HepG2 (cell line): ENCODE results near the gene FAM72D.
"Not testable (repeated sequence)": the region's sequence is repeated elsewhere in the genome, so short reads cannot be mapped to it uniquely, and the experiment has no call there.

Source experiments
- BCL6 ChIP-seq: IDR thresholded peaks from 2 replicates; pipeline ENCODE4 v1.6.1; 2016; ENCODE audit warnings: missing genetic modification reagents, missing compliant biosample characterization
- ETV6 ChIP-seq: sonication (generic); formaldehyde crosslinking; conservative IDR thresholded peaks from 2 replicates; pipeline ENCODE4 v1.4.0; 2020; ENCODE audit warnings: missing genetic modification reagents
- GTF3A ChIP-seq: sonication (generic); formaldehyde crosslinking; conservative IDR thresholded peaks from 2 replicates; pipeline ENCODE4 v1.4.0; 2020; ENCODE audit warnings: mild to moderate bottlenecking, missing genetic modification reagents
- RXRA ChIP-seq: sonication (generic); formaldehyde crosslinking; IDR thresholded peaks from 2 replicates; pipeline ENCODE4 v1.5.1; 2020; ENCODE audit warnings: missing genetic modification reagents
- ZNF232 ChIP-seq: sonication (generic); formaldehyde crosslinking; IDR thresholded peaks from 2 replicates; pipeline ENCODE4 v1.4.0; 2020; ENCODE audit warnings: missing genetic modification reagents, borderline replicate concordance
- TF ChIP-seq, protein P1 (sequence below): sonication (generic); formaldehyde crosslinking; IDR thresholded peaks from 2 replicates; pipeline ENCODE4 v1.4.0; 2020; ENCODE audit warnings: missing genetic modification reagents, borderline replicate concordance
- TF ChIP-seq, protein P2 (sequence below): sonication (generic); formaldehyde crosslinking; IDR thresholded peaks from 2 replicates; pipeline ENCODE4 v1.4.0; 2020; ENCODE audit warnings: mild to moderate bottlenecking, missing genetic modification reagents

DNA sequence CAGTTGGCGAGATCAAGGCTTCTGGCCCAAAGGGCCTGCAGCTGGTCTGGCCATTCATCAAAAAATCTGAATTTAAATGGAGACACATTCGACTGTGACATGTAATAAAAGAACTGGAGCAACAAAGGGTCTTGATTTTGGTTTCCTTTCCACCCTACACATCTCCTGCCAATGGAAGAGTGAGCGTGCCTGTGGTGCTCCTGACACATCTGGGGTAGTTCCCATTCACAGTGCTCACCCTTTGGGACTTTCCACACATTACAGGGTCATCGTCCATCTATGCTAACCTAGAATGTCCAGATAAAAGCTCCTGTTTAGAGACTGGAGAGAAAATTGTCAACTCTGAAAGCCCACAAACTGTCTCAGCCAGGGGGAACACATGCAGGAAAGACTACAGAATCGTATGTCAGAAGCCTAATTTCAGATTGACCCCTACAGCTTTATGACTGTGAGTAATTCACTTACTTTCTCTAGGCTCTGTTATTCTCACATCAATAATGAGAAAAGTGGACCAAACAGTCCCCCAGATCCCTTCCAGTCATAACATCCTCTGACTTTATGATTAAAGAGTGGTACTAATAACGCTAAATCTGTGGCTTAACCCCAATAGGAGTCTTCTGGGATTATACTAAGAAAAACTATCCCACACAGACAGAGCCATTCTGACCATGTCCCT, 47.5 kb upstream of the FAM72D start:
- not testable (repeated sequence) for TF ChIP-seq RXRA; ETV6 (CRISPR knock-in tag); ZNF232; BCL6 (CRISPR knock-in tag); GTF3A (CRISPR knock-in tag)
- TF ChIP-seq, protein P1, sequence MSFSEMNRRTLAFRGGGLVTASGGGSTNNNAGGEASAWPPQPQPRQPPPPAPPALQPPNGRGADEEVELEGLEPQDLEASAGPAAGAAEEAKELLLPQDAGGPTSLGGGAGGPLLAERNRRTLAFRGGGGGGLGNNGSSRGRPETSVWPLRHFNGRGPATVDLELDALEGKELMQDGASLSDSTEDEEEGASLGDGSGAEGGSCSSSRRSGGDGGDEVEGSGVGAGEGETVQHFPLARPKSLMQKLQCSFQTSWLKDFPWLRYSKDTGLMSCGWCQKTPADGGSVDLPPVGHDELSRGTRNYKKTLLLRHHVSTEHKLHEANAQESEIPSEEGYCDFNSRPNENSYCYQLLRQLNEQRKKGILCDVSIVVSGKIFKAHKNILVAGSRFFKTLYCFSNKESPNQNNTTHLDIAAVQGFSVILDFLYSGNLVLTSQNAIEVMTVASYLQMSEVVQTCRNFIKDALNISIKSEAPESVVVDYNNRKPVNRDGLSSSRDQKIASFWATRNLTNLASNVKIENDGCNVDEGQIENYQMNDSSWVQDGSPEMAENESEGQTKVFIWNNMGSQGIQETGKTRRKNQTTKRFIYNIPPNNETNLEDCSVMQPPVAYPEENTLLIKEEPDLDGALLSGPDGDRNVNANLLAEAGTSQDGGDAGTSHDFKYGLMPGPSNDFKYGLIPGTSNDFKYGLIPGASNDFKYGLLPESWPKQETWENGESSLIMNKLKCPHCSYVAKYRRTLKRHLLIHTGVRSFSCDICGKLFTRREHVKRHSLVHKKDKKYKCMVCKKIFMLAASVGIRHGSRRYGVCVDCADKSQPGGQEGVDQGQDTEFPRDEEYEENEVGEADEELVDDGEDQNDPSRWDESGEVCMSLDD (CRISPR knock-in tag): not testable (repeated sequence)
- TF ChIP-seq, protein P2, sequence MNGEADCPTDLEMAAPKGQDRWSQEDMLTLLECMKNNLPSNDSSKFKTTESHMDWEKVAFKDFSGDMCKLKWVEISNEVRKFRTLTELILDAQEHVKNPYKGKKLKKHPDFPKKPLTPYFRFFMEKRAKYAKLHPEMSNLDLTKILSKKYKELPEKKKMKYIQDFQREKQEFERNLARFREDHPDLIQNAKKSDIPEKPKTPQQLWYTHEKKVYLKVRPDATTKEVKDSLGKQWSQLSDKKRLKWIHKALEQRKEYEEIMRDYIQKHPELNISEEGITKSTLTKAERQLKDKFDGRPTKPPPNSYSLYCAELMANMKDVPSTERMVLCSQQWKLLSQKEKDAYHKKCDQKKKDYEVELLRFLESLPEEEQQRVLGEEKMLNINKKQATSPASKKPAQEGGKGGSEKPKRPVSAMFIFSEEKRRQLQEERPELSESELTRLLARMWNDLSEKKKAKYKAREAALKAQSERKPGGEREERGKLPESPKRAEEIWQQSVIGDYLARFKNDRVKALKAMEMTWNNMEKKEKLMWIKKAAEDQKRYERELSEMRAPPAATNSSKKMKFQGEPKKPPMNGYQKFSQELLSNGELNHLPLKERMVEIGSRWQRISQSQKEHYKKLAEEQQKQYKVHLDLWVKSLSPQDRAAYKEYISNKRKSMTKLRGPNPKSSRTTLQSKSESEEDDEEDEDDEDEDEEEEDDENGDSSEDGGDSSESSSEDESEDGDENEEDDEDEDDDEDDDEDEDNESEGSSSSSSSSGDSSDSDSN (CRISPR knock-in tag): not testable (repeated sequence)
